CD14-positive monocyte (primary cell): ENCODE data around the gene RAET1G. TPM values are rescaled to one million over a fixed set of nuclear protein-coding genes. Genes with fewer than 3 reads are reported as not detected.

Experiments
- DNase-seq, 3 donors: peaks; one replicate each; pipeline ENCODE4 v3.0.0-alpha.2; 2011 to 2022
- H2AFZ ChIP-seq: 2 replicates; pipeline ENCODE4 v1.6.0; 2012; ENCODE audit warnings: mild to moderate bottlenecking, low read depth, low read length, inconsistent platforms; ENCODE audit not compliant: insufficient read depth, poor library complexity, severe bottlenecking
- H3K27ac ChIP-seq, 2 donors: 1 replicate in 1 of 2; 2 replicates in 1 of 2; pipeline ENCODE4 v1.5.1; 2012 to 2013; ENCODE audit warnings: low read length in 2 of 2, control low read depth in 1 of 2, inconsistent platforms in 1 of 2, low read depth in 1 of 2, mild to moderate bottlenecking in 1 of 2
- H3K27me3 ChIP-seq, 2 donors: one replicate each; pipeline versions ENCODE4 v1.6.0 to v1.6.1; 2011 to 2013; ENCODE audit warnings: low read length in 2 of 2; ENCODE audit not compliant: control insufficient read depth in 2 of 2, insufficient read depth in 2 of 2
- H3K36me3 ChIP-seq, 2 donors: replicated peaks in 1 of 2; 1 replicate in 1 of 2; 2 replicates in 1 of 2; pipeline versions ENCODE4 v1.5.1 to v1.6.1; 2012 to 2013; ENCODE audit warnings: low read length in 2 of 2, control low read depth in 1 of 2, inconsistent platforms in 1 of 2, mild to moderate bottlenecking in 1 of 2; ENCODE audit not compliant: insufficient read depth in 2 of 2, control insufficient read depth in 1 of 2
- H3K4me1 ChIP-seq, 2 donors: 1 replicate in 1 of 2; 2 replicates in 1 of 2; pipeline versions ENCODE4 v1.5.1 to v1.6.1; 2012 to 2013; ENCODE audit warnings: low read length in 2 of 2, control low read depth in 1 of 2, inconsistent platforms in 1 of 2, mild to moderate bottlenecking in 1 of 2, moderate library complexity in 1 of 2; ENCODE audit not compliant: insufficient read depth in 2 of 2, control insufficient read depth in 1 of 2
- H3K4me2 ChIP-seq: replicated peaks from 2 replicates; pipeline ENCODE3; 2012; ENCODE audit warnings: low read length, moderate library complexity, mild to moderate bottlenecking; ENCODE audit not compliant: poor library complexity, severe bottlenecking; ENCODE audit errors: extremely low read depth
- H3K4me3 ChIP-seq, 3 experiments: fragments of 200-600 bp in 1 of 3; sonication (generic) in 1 of 3; replicated peaks in 1 of 3; 1 replicate in 2 of 3; 2 replicates in 1 of 3; pipeline ENCODE4 v1.5.1; 2011 to 2013; ENCODE audit warnings: low read length in 3 of 3, mild to moderate bottlenecking in 3 of 3, control low read depth in 2 of 3, low read depth in 2 of 3, inconsistent platforms in 1 of 3, moderate library complexity in 1 of 3
- H3K79me2 ChIP-seq: 2 replicates; pipeline ENCODE4 v1.6.0; 2012; ENCODE audit warnings: mild to moderate bottlenecking, control low read depth, inconsistent platforms, low read length, moderate library complexity; ENCODE audit not compliant: insufficient read depth
- H3K9ac ChIP-seq: 2 replicates; pipeline ENCODE4 v1.6.0; 2017; ENCODE audit warnings: low read length, mild to moderate bottlenecking; ENCODE audit not compliant: insufficient read depth, poor library complexity, severe bottlenecking
- H3K9me3 ChIP-seq, 2 donors: replicated peaks in 1 of 2; 1 replicate in 1 of 2; 2 replicates in 1 of 2; pipeline versions ENCODE4 v1.5.1 to v1.6.1; 2012 to 2013; ENCODE audit warnings: low read length in 2 of 2, control low read depth in 1 of 2; ENCODE audit not compliant: control insufficient read depth in 1 of 2, insufficient read depth in 1 of 2
- H4K20me1 ChIP-seq: 2 replicates; pipeline ENCODE4 v1.6.0; 2012; ENCODE audit warnings: mild to moderate bottlenecking, low read length, control low read depth, moderate library complexity; ENCODE audit not compliant: insufficient read depth
- H3K27ac Mint-ChIP-seq, 7 donors: one replicate each; pipeline ENCODE4 v1.8.0; 2020; ENCODE audit warnings: mild to moderate bottlenecking in 7 of 7, mixed read lengths in 7 of 7, moderate library complexity in 6 of 7, inconsistent platforms in 2 of 7
- H3K27me3 Mint-ChIP-seq, 3 donors: one replicate each; pipeline ENCODE4 v1.8.0; 2021 to 2022; ENCODE audit warnings: low read depth in 3 of 3, mild to moderate bottlenecking in 3 of 3, mixed read lengths in 3 of 3, moderate library complexity in 3 of 3, inconsistent platforms in 1 of 3
- H3K36me3 Mint-ChIP-seq, 2 donors: one replicate each; pipeline ENCODE4 v1.8.0; 2020; ENCODE audit warnings: mixed read lengths in 2 of 2, inconsistent platforms in 1 of 2, mild to moderate bottlenecking in 1 of 2
- H3K4me1 Mint-ChIP-seq: one replicate; pipeline ENCODE4 v1.8.0; 2020; ENCODE audit warnings: mild to moderate bottlenecking, mixed read lengths
- H3K4me3 Mint-ChIP-seq, 2 donors: one replicate each; pipeline ENCODE4 v1.8.0; 2020; ENCODE audit warnings: mild to moderate bottlenecking in 2 of 2, mixed read lengths in 2 of 2, moderate library complexity in 1 of 2
- H3K9me3 Mint-ChIP-seq, 7 donors: one replicate each; pipeline ENCODE4 v1.8.0; 2020 to 2022; ENCODE audit warnings: mixed read lengths in 7 of 7, mild to moderate bottlenecking in 6 of 7, moderate library complexity in 6 of 7, inconsistent platforms in 2 of 7
- WGBS: methylation state at CpG from one replicate; pipeline ENCODE4 v1.1.5; 2013; ENCODE audit warnings: missing lambda C conversion rate; ENCODE audit not compliant: insufficient coverage; 5-methylcytosine and 5-hydroxymethylcytosine counted together
- intact Hi-C, 2 donors: fragments of 100-400 bp; cut with micrococcal nuclease; formaldehyde crosslinking; loops; one replicate each; pipeline versions ENCODE4 v1.15.0 to v1.15.1; 2023
- polyA plus RNA-seq, 3 donors: library from polyadenylated mRNA; depleted of rRNA in 1 of 3; unstranded in 2 of 3; stranded (reverse) in 1 of 3; fragments of 300-500 nt in 2 of 3; fragments of >200 nt in 1 of 3; fragmentation: Illumina TruSeq in 2 of 3; gene quantifications; 1 replicate in 2 of 3; 2 replicates in 1 of 3; pipeline ENCODE4 v1.2.3, GENCODE V29; 2012 to 2021
- TF ChIP-seq, protein P1 (sequence below): fragments of 200-600 bp; IDR thresholded peaks from one replicate; pipeline ENCODE4 v1.8.0; 2022; ENCODE audit warnings: antibody characterized with exemption, mild to moderate bottlenecking

Gene RAET1G
- polyA plus RNA-seq, 3 donors, result not detected

DNA sequence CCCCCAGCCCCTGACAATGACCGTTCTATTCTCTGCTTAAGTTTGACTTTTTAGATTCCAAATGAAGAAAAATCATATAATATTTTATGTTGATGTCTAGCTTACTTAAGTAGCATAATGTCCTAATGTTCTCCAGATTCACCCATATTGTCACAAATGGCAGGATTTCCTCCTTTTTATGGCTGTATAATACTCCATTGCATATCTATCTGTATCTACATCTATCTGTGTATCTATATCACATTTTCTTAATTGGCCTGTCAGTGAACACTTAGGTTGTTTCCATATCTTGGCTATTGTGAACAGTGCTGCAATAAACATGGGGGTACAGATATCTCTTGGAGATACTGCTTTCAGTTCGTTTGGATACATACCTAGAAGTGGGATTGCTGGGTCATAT lies 51.7 kb downstream of the RAET1G start:
- Histone ChIP-seq H3K4me1 (no peaks in the 10 kb centered on the region), H2AFZ (no peak overlapping the region), H4K20me1 (no peaks in the 10 kb centered on the region), H3K9ac (no peak overlapping the region), H3K79me2 (no peaks in the 10 kb centered on the region), H3K9me3 (peaks cover 0 to 3% of the 10 kb centered on the region in 2 donors), H3K27ac (no peak overlapping the region), H3K36me3 (no peaks in the 10 kb centered on the region), H3K27me3 (peaks cover 0 to 2% of the 10 kb centered on the region in 2 donors), H3K4me2 (no peak overlapping the region), H3K4me3 (no peak overlapping the region)
- no peak for DNase-seq
- H3K27me3 Mint-ChIP-seq, result peaks cover 4 to 7% (median 4%) of the 10 kb centered on the region in 3 donors
- H3K4me3 Mint-ChIP-seq, result no peak overlapping the region
- H3K4me1 Mint-ChIP-seq, result peaks cover 3% of the 10 kb centered on the region
- peaks cover 0 to 9% (median 4%) of the 10 kb centered on the region in 7 donors for H3K9me3 Mint-ChIP-seq
- TF ChIP-seq, protein P1, sequence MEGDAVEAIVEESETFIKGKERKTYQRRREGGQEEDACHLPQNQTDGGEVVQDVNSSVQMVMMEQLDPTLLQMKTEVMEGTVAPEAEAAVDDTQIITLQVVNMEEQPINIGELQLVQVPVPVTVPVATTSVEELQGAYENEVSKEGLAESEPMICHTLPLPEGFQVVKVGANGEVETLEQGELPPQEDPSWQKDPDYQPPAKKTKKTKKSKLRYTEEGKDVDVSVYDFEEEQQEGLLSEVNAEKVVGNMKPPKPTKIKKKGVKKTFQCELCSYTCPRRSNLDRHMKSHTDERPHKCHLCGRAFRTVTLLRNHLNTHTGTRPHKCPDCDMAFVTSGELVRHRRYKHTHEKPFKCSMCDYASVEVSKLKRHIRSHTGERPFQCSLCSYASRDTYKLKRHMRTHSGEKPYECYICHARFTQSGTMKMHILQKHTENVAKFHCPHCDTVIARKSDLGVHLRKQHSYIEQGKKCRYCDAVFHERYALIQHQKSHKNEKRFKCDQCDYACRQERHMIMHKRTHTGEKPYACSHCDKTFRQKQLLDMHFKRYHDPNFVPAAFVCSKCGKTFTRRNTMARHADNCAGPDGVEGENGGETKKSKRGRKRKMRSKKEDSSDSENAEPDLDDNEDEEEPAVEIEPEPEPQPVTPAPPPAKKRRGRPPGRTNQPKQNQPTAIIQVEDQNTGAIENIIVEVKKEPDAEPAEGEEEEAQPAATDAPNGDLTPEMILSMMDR, result no peak
- intact Hi-C loops, result no loop called here
- no peak overlapping the region for H3K27ac Mint-ChIP-seq
- no CpG with 5 or more reads among the region's 2 CpGs for WGBS
- H3K36me3 Mint-ChIP-seq, result no peaks in the 10 kb centered on the region

DNA sequence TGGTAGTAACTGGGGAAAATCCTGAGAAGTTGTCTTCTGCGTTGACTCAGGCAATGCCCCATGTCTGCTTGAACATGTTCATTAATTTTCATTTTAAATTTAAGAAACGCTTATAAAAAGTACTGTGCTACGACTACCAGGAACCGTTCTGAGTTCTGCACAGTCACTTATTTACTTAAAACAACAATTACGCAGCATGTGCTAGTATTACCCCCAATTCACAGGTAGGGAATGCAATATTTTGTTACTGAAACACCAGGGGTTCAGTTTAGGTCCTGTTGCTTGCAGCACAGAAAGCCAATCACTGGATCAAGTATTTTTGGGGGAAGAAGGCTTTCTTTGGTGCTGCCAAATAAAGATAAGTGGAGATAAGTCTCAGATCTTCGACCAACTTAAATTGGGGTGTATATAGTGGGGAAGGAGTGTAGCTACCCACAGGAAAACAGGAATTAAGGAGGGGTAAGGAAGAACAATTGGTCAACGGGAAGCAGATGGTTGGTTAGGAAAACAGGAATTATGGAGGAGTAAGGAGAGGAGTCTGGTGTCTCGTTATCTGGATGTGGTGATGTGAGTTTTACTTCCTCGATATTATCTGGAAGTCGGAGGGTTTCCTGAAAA lies 53.5 kb downstream of the RAET1G start:
- intact Hi-C loops, result loop anchor here in 1 of 2 donors (10.0 kb wide), 1 partner anchor 145 kb away; no protein-coding TSS in a partner anchor
- no peak overlapping the region for H3K27ac Mint-ChIP-seq
- H4K20me1 ChIP-seq, result no peaks in the 10 kb centered on the region
- no peak for DNase-seq
- no peak overlapping the region for H3K4me3 Mint-ChIP-seq
- no peaks in the 10 kb centered on the region for H3K36me3 Mint-ChIP-seq
- no peak overlapping the region for H3K4me2 ChIP-seq
- no peaks in the 10 kb centered on the region for H3K27me3 ChIP-seq
- no peaks in the 10 kb centered on the region for H3K79me2 ChIP-seq
- H3K4me3 ChIP-seq, result no peak overlapping the region
- H3K9ac ChIP-seq, result no peak overlapping the region
- TF ChIP-seq, protein P1, result no peak
- peaks cover 0 to 9% (median 4%) of the 10 kb centered on the region in 7 donors for H3K9me3 Mint-ChIP-seq
- H2AFZ ChIP-seq, result no peak overlapping the region
- no peak overlapping the region for H3K27ac ChIP-seq
- no peaks in the 10 kb centered on the region for H3K36me3 ChIP-seq
- H3K27me3 Mint-ChIP-seq, result peaks cover 4 to 6% (median 6%) of the 10 kb centered on the region in 3 donors
- peaks cover 0 to 3% of the 10 kb centered on the region in 2 donors for H3K9me3 ChIP-seq
- 42% methylated on average over 7 of the region's 10 CpGs for WGBS
- peaks cover 7% of the 10 kb centered on the region for H3K4me1 Mint-ChIP-seq
- peaks cover 6 to 8% of the 10 kb centered on the region in 2 donors for H3K4me1 ChIP-seq
